Ishikawa (cell line): ENCODE results near the gene SCTR.

Source experiments
- CEBPB ChIP-seq: IDR thresholded peaks from 2 replicates; pipeline ENCODE4 v1.6.1; 2012
- CREB1 ChIP-seq: IDR thresholded peaks from 2 replicates; pipeline ENCODE4 v1.6.1; 2012; ENCODE audit warnings: low read depth
- EGR1 ChIP-seq: IDR thresholded peaks from 2 replicates; pipeline ENCODE4 v1.6.1; 2012
- EP300 ChIP-seq: IDR thresholded peaks from 2 replicates; pipeline ENCODE4 v1.6.1; 2012; ENCODE audit warnings: borderline replicate concordance
- FOXM1 ChIP-seq: IDR thresholded peaks from 2 replicates; pipeline ENCODE4 v1.6.1; 2012; ENCODE audit warnings: low read depth, borderline replicate concordance
- MAX ChIP-seq: IDR thresholded peaks from 2 replicates; pipeline ENCODE4 v1.6.1; 2012
- NFIC ChIP-seq: IDR thresholded peaks from 2 replicates; pipeline ENCODE4 v1.6.1; 2012
- RAD21 ChIP-seq: IDR thresholded peaks from 2 replicates; pipeline ENCODE4 v1.6.1; 2012; ENCODE audit warnings: low read depth
- REST ChIP-seq: IDR thresholded peaks from 2 replicates; pipeline ENCODE4 v1.6.1; 2012; ENCODE audit warnings: low read depth, mild to moderate bottlenecking
- TAF1 ChIP-seq: IDR thresholded peaks from 2 replicates; pipeline ENCODE4 v1.6.1; 2012; ENCODE audit warnings: low read depth, mild to moderate bottlenecking
- TCF12 ChIP-seq: IDR thresholded peaks from 2 replicates; pipeline ENCODE4 v1.6.1; 2012; ENCODE audit warnings: low read depth
- TEAD4 ChIP-seq: IDR thresholded peaks from 2 replicates; pipeline ENCODE4 v1.6.1; 2012
- USF1 ChIP-seq: IDR thresholded peaks from 2 replicates; pipeline ENCODE4 v1.6.1; 2012
- YY1 ChIP-seq: IDR thresholded peaks from 2 replicates; pipeline ENCODE4 v1.6.1; 2012; ENCODE audit warnings: low read depth
- ZBTB7A ChIP-seq: IDR thresholded peaks from 2 replicates; pipeline ENCODE4 v1.6.1; 2012; ENCODE audit warnings: low read depth

SCTR gene

GRCh38 chr2:119463136-119463535, 61.1 kb downstream of the SCTR start:
- no peak for TF ChIP-seq NFIC
- no peak for TF ChIP-seq YY1
- TF ChIP-seq CREB1 = no peak
- no peak for TF ChIP-seq USF1
- TF ChIP-seq MAX = no peak
- no peak for TF ChIP-seq EGR1
- TF ChIP-seq FOXM1 = no peak
- no peak for TF ChIP-seq REST
- no peak for TF ChIP-seq EP300
- no peak for TF ChIP-seq TCF12
- no peak for TF ChIP-seq CEBPB
- no peak for TF ChIP-seq TAF1
- TF ChIP-seq TEAD4 = no peak
- no peak for TF ChIP-seq ZBTB7A

- TF ChIP-seq USF1 (no peak), EP300 (no peak), MAX (no peak)
Observed at GRCh38 chr2:119462574-119462973, 61.7 kb downstream of the SCTR start.

- no peak for TF ChIP-seq TEAD4
- TF ChIP-seq FOXM1 = no peak
- TF ChIP-seq TCF12 = no peak
- no peak for TF ChIP-seq ZBTB7A
- TF ChIP-seq USF1 = no peak
- TF ChIP-seq CREB1 = no peak
- no peak for TF ChIP-seq CEBPB
- no peak for TF ChIP-seq REST
- no peak for TF ChIP-seq MAX
- TF ChIP-seq TAF1 = no peak
- no peak for TF ChIP-seq EP300
- no peak for TF ChIP-seq YY1
- TF ChIP-seq EGR1 = no peak
Observed at GRCh38 chr2:119461811-119462210, 62.5 kb downstream of the SCTR start.

GRCh38 chr2:119460076-119460475, 64.2 kb downstream of the SCTR start:
- TF ChIP-seq MAX (no peak), YY1 (no peak), REST (no peak), EP300 (no peak), RAD21 (no peak), NFIC (no peak), FOXM1 (no peak), TEAD4 (no peak), TCF12 (no peak), ZBTB7A (no peak), USF1 (no peak), TAF1 (no peak), CREB1 (no peak), EGR1 (no peak), CEBPB (no peak)
